Measurements from ENCODE around the gene FHIT.
A peak's percentile ranks its signal among the peaks of the same experiment; 100 is the strongest.
"Not testable (repeated sequence)": the region's sequence is repeated elsewhere in the genome, so short reads cannot be mapped to it uniquely, and the experiment has no call there.

FHIT gene

DNA sequence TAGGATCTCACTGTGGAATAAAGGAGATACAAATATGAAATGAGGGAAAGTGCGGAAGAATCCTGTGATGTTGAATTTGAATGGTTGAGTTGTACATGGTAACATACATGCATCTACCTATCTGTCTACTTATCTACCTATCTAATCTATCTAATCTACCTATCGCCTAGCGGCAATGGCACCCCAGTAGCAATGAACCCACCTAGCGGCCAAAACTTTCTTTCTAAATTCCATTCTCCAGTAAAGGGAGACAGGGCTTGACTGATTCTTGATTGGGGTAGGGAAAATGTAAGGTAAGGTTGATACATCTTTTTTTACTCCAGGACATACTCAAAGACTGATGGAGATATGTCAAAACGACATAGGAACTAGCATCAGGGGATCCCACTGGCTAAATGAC, 345.0 kb downstream of the FHIT start:
- DNase-seq = no peak

DNA sequence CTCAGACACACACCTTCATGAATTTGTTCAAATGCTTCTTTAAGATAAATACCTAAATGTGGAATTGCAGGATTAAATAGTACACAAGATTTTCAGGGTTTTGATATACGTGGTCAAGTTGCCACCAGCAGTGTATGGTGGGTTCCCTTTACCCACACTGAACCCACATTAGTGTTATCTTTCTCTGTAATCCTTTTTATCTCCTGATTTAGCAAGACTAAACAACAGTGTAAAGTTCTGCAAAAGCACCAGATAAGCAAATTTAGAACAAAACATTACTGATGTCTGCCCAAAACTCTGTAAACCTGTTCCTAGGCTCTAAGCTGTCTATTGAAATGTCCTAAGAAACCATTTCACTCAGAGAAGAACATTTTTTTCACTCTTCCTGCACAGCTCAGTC, 352.9 kb downstream of the FHIT start:
- no peak for DNase-seq

DNA sequence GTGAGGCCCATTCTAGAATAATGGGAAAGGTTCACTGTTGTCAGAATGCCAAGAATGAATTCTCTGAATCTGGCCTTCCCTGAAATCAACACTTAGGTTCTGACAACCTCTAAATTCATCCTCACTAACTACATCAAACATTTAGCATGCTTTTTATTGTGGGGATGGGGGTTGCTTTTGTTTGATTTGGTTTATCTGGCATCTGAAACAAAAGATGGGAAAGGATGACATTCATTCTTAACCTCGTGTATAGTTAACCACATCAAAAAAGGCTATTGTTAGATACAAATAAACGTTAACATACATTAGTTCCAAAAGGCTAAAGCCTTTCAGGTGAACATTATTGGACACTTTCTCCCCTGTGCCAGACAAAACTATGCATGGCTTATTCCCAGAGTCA, 357.3 kb downstream of the FHIT start:
- no peak for DNase-seq

DNA sequence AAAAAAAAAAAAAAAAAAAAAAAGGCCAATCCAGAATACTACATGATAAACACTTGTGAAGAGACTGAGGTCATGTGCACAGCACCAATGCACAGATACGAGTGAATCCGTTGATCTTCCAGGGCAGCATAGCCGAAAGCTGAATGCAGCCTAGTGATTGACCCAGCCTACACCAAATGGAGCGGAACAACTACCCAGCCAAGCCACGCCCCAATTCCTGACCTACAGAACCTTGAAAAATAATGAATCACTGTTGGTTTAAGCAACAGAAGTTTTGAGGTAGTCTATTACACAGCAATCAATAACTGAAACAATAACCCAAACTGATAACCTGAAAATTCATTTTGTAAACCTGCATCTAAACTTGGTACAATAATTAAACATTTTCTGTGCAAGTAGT, 361.0 kb downstream of the FHIT start:
- DNase-seq = no peak

DNA sequence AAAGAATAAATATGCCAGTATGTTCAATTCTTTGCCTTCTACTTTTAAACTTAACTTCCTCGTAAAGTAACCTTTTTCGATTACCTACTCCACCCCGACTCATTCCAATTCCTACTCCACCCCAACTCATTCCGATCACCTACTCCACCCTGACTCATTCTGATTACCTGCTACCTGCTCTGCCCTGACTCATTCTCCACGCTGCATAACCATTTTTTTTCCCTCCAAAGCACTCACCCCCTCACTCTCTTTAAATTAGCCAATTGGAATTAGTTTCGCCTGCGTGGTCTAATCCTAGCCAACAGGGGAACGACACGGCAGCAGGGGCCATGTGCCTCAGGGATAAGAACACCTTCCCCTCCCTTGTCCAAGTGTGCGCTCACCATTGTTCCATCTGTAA, 362.3 kb downstream of the FHIT start:
- DNase-seq = not testable (repeated sequence)

DNA sequence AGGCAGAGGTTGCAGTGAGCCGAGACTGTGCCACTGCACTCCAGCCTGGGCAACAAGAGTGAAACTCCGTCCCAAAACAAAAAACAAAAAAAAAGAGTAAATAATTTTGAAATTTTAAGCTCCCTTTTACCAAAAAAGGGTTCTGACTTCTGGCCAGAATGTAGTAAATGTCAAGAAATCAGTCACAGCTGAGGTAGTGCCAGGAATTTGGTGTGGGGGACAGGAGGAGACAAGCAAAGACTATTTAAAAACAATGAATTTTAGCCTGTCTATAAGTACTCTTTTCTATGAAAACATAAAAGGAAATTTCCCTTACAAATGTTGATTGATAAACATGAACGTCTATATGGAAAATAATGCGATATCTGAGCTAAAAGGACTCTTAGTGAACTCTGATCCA, 363.7 kb downstream of the FHIT start:
- DNase-seq = no peak

DNA sequence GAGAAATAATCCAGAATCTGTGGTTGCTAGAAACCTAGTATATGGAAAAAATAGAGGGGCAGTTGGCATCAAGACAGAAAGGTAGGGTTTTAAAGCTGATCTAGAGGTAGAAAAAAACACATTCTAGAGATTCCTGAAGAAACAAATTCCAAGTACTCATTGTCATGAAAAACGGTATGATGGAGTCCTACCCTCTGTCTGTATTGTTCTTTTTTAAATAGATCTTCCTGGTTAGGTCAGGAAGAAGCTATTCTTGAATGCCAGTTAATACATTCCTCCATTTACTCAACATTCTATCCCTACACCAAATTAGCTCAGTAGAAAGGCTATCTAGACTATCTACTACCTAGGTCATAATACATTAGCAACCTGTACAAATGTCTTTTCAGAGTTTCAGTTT, 364.7 kb downstream of the FHIT start:
- no peak for DNase-seq

DNA sequence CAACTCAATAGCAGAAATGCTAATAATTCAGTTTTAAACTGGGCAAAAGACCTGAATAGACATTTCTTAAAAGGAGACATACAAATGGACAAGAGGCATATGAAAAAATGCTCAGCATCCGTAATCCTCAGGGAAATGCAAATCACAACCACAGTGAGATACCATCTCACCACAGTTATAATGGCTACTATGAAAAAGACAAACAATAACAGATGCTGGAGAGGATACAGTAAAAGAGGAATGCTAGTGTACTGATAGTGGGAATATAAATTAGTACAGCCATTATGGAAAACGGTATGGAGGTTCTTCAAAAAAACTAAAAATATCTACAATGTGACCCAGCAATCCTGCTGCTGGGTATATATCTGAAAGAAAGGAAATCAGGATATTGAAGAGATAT, 367.2 kb downstream of the FHIT start:
- DNase-seq = no peak

DNA sequence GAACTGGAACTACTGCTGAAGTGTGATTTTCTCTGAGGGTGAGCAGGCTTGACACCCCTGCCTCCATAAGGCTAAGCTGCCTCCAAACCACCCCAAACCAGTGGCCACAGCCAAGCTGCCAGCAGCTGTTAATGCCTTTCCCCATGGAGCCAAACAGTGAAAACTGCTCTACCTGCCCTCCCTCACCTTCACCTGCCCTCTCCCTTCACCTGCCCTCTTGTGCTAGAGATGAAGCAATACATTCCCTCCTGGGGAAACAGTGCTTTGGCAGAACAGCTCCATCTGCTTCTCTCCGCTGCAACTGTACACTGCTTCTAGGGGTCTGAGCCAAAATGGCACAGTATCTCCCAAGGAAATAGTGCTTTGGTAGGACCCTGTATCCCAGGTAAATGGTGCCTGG, 374.1 kb downstream of the FHIT start:
- peak; percentile 16 for DNase-seq

DNA sequence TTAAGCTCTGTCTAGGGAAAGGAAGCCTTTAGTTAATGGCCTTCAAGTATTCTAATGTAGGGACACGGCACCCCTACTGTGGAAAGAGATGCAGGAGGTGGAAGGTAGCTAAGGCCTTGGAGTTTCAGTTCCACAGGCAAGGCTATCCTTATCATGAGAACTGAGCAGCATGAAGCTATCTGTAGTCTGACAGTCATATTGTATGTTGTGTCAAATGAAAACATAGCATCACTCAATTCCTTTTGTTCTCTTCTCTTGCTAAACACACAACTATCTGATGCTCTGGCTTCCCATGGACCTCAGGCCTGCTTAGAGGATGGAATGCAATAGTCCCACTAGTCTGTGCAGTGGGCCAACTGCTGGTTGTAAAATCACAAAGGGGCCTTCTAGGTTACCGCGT, 380.9 kb downstream of the FHIT start:
- no peak for DNase-seq

DNA sequence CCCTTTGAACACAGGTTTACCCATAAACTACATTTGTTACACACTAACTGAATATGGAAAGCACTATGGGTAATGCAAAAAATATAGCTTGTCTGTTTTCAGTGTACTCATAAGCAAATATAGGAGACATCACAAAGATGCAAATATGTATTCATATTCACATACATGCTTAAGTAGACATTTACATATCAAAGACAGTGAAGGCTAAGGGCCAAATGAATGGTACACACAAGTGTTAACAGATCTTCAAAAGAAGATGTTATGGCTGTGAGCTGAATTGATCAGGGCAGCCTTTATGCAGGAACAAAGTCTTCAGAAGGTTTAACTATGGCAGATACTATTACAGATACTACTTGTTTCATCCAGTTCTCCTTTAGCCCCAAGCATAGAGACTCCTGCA, 384.1 kb downstream of the FHIT start:
- no peak for DNase-seq

DNA sequence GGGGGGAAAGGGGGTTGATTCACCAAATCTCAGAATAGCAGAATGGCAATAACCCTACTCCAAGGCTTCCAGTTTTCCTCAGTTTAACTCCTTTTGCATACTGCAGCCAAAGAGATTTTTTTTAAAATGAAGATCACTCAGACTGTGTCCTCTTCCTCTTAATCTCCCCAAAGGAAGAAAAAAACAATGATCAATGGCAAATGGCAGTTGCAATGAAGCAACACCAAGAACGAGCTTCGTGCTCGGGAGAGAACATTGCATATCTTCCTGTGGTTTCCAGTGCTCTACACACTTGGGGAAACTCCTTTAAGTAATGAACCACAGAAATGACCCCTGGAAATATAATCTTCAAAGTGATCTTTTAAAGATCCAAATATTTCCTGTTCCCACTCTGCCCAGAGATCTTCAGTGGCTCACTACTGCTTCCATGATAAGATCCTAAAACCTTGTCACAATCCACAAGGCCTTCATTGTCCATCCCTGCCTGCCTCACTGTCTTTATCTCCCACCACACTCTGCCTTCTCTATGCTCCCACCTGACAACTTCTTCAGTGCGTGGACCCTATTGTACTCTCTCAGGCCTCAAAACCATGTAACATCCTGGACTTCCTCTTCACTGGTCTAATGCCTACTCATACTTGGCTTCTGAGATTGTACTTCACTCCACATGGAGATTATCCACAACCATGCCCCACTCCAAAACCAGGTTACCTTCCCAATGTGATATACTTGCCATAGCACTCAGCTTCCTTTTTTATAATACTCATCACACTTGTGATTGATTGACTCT, 394.8 kb downstream of the FHIT start:
- DNase-seq = no peak

DNA sequence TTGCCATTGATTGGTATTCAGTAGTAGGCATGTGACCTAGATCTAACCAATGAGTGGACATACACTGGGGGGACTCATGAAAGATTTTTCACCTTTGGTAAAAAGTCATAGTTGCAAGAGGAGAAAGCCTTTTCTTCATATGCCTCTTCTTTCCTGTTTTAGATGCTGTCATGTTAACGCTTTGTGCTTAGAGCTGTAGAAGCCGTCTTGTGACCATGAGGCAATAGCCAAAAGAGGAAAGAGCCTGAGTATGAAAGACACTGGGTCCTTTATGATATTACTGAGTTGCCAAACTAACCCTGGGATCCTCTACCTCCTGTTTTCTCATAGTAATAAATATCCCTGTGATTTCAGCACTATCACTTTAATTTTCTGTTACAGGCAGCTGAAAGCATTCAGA, 396.0 kb downstream of the FHIT start:
- no peak for DNase-seq

DNA sequence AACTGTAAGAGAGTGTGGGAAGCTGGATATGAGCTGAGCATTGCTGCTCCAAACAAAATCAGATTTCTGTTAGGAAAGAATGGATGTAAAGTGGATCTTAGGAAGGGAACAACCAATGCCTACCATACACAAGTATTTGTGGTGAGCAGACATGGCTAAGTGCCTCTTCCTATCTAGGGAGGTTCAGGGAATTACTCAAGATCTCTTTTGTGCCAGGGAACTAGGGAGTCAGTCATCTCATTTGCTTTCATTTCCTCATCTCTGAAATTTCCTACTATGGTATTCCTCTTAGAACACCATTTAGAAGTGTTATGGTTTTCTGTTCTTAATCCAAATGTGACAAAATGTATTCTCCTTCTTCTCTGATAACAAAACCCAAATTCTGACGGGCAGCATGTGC, 396.5 kb downstream of the FHIT start:
- DNase-seq = no peak

DNA sequence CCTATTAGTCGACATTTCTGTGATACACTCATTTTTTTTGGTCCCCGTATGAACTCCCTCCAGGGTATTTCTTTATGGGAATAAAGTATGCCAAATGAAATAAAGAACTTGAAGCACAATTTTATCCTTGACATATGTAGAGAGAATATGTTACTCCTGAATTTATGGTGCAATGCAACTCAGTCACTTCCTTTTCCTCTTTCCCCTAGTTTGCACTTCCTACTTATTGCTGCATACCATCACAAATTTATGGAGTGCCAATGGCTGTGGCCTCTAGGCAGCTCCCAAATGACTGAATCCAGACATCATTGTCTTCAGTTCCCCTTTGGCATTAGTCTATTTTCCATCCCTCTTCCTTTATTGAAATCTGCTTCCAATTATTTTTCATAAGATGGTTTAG, 403.5 kb downstream of the FHIT start:
- DNase-seq = no peak

DNA sequence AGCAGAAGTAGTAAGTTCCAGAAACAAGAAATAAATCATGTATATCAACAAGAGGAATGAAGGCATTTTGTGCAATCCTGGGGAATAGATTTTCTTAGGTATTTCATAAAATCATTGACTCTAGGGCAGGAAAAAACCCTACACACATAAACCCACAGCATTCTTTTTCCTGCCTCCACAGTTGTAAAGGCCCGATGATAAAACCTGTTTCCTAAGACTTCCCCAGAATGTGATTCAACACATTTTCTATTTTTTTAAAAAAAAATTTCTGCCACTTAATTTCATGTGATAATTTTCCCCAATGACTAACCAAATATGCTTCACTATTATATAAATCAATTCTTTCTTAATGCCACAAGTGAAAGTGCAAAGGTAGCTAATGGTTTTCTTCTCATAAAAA, 407.0 kb downstream of the FHIT start:
- DNase-seq = no peak

DNA sequence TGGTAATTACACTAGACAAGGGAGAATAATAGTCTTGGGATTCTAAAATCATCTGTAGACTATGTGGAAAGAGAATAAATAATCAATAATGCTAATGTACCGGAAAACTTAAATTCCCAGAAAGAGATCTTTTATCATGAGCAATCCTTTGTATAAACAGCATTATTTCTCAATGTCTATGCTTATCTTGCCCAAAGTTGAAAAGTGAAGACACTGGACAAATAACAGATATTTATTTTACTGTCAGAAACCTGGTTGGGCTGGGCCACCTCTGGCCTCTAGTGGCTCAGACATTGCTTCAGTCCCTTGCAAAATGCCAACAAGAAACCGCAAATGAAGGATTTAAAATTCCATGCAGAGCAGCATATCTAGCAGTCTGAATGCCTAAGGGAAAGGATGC, 409.9 kb downstream of the FHIT start:
- DNase-seq = no peak

DNA sequence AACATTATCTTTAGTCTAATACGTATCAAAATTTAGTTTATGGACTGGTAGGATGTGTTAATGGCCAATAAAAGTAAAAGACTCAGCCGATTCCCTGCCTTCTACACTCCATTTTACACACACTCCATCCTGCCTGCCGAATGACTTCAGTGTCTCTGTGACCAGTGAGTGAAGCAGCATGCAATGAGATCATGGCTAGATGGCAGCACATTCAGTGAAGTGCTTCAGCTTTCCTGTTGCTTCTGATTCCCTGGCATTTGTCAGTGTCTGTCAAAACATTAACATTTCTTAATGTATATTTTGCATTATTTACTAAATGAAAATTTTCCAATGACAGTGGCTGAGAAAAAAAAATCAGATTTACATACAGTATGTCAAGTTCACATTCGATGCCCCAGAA, 412.0 kb downstream of the FHIT start:
- DNase-seq = peak; percentile 11

DNA sequence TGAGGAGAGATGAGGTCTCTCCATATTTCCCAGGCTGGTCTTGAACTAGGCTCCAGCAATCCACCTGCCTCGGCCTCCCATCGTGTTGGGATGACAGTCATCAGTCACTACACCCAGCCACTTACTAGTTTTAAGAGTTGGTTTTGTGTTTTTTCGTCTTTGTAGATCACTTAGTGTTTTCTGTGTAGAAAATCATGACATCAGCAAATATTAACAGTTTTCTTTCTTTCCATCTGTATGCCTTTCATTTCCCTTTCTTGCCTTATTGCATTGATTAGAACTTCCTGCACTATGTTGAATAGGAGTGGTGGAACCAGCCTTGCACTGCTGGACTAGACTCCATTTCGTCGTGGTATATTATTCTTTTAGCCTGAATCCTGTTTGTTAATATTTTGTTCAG, 415.5 kb downstream of the FHIT start:
- no peak for DNase-seq

DNA sequence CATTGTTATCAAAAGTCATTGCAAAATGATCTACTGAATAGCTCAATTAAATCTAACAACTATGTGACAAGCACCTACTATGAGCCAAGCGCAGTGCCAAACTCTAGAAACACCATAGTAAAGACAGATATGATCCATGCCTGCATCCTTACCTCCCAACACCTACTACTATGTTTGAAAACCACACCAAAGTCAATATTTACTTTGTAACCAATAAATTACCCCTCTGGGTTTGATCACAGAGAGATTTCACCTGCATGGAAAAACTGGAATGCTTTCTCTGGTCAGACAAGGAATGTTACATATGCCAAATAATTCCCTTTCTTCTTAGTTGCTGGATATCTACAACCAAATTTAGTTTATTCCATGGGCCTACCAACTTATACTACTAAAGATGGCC, 422.2 kb downstream of the FHIT start:
- peak; percentile 35 for DNase-seq

DNA sequence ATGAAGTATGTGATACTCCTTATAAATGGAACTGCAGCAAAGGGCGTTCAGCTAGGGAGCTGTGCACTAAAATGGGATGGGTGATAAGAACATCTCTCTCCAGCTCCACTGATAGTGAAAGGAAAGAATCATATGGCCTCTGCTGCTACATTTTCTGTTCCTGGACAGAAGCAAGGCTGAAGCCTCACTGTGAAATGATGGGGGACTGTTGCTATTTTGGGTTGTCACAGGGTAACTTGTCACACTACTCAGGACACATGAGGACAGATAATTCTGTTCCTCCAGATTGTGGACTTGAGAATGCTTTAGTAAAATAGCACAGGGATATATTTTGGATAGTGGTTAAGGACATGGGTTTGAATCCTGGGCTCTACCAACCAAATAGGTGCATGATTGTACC, 423.6 kb downstream of the FHIT start:
- DNase-seq = no peak

DNA sequence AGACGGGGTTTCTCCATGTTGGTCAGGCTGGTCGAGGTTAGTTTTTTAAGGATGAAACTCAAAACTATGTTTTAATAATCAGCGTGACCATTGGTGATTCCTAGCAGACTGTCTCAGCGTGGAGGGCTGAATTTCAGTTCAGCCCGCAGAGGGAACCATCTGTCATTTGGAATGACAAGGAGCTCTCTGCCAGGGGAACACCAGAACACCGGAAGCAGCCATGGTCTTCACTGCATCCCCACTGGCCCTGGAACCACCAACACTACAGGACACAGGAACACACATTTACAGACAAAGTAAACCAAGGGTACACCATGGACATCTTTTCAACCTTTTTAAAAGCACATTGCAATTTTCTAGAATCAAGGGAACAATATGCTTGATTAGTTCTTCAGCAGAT, 424.7 kb downstream of the FHIT start:
- DNase-seq = no peak

DNA sequence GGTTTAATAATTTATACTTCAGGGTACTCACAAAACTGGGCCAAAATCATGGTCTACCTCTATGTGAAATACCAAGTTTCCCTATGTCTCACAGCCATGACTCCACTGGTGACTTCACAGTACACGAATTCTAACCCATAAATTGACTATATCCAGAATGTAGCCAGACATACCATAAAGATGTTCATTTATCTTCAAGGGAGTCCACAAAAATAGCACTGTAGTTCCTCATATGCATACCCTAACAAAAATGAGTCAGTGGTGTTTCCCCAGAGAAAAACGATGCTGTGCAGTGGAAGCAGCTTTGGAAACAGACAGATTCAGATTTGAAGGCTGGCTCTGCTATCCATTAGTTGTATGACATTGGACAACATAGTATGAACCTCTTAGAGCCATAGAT, 438.8 kb downstream of the FHIT start:
- no peak for DNase-seq

DNA sequence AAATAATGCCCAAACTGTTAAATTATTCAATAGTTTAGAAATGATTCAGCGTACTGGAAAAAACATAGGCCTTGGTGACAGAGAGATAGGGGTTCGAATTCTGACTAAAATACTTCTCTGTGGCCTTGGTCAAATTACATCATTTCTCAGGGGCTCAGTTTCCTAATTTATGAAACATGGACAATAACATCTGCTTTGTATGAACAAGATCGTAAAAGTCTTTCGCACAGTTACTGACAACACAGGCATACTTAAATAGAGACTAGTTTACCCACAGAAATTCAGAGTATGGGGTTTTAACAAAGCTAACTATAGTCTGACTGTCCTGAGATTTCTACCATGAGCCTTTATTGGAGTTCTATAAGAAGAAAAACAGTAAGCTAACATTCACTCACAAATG, 440.4 kb downstream of the FHIT start:
- no peak for DNase-seq

DNA sequence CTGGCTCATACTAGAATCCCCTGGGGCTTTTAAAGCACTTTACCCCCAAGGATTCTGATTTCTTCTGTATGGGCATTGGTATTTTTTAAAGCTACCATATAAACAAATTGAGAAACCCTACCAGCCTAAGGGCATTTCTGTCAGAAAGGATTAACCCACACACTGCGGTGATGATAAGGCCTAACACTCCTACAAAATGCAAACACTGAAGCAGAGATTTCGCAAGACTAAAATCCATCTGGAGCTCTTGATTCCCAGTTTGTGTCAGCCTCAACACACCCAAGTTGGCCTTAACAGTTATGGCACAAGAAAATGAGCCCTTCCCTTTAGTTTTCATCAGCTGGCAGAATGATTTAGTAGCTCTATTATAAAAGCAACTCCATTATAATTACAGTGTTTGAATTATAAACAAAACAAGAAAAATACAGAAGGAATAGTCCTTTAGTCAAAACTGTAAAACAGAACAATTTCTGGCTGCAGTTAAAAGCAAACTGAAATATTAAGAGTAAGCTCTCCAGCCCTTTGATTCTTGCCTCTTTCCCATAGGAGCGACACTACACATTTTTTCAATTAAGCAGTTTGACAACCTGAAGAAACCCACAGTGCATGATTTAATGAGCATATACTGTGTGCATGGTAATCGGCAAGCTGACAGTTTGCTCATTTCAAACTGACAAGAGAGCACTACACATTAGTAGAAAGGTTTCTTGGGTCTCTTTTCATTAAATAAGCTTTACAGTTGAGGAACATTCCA, 441.2 kb downstream of the FHIT start:
- no peak for DNase-seq
